Activated CD8-positive, alpha-beta memory T cell treated with anti-CD3 and anti-CD28 coated beads, Interleukin-2, amount 50 U/mL, for 1 hour (primary cell): ENCODE measurements around the gene HP.
A peak's percentile ranks its signal among the peaks of the same experiment; 100 is the strongest.
"Not testable (repeated sequence)": the region's sequence is repeated elsewhere in the genome, so short reads cannot be mapped to it uniquely, and the experiment has no call there.

ENCODE experiments used
- DNase-seq: peaks from one replicate; pipeline ENCODE4 v3.0.0-alpha.2; 2020; ENCODE audit errors: extremely low read depth

HP gene

DNA sequence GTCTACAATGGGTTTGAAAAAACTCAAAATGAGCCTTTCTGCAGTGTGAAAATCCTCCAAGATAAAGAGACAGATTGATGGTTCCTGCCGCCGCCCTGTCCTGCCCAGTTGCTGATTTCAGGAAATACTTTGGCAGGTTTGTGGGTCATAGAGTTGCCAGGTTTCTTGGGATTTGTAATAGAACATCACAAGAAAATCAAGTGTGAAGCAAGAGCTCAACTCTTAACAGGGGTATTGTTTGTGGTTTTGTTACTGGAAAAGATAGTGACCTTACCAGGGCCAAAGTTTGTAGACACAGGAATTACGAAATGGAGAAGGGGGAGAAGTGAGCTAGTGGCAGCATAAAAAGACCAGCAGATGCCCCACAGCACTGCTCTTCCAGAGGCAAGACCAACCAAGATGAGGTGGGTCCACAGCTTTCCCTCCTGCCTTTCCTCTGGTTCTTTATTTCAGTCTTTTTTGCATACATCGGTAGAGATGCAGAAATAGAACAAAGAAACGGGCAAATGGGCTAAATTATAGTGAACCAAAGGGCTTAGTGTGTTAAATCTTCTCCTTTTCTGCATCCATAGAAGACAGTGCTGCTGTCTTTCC lies at the start of gene HP:
Gene HP, plus strand, starts transcription at position 252 of the 594 bp plus-strand sequence. Its CDS starts 148 bp downstream, at position 400.
- DNase-seq: not testable (repeated sequence)

- DNase-seq: not testable (repeated sequence)
These were observed 46.3 kb upstream of the HP start for GRCh38 chr16:72008065-72008423.

DNA sequence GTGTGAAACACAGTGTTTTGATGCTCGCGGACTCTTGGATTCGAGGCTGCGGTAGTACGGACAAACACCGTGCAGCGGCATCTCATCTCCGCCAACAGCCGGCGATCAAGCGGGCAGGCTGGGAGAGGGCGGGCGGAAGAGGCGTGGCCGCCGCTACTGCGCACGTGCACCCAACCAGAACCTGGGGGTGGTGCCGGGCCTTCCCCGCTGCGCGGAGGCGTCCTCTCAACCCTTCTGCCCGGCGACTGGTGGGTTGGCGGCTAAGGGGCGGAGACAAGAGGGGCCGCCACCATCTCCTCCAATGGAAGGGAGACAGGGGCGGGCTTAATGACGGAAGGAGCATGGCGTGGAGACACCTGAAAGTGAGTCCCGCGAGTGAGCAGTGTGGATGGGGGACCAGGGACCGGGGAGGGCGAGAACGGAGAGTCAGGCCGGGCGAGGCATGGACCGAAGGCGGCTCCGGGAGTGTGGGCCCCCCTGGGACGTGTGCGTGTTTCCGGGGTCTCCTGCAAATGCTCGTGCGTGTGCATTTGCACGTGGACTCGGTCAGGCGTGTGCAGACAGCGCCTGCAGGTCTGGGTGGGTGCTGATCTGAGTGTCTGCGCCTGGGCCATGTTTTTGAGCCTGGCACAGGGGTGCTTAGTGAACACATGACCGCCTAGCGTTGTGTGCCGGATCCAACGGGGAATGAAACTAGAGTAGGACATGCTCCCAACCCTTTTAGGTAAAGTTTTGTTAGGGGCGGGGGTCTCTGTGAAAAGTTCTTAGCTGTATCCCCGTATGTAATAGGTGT lies 45.7 kb upstream of the HP start, which contains the start of gene DHODH:
Gene DHODH, plus strand, starts transcription at position 321 of the 793 bp plus-strand sequence. Its CDS starts 21 bp downstream, at position 342.
- peak; percentile 91 for DNase-seq

- DNase-seq: no peak
These were observed 44.5 kb upstream of the HP start for GRCh38 chr16:72009779-72010178.

DNA sequence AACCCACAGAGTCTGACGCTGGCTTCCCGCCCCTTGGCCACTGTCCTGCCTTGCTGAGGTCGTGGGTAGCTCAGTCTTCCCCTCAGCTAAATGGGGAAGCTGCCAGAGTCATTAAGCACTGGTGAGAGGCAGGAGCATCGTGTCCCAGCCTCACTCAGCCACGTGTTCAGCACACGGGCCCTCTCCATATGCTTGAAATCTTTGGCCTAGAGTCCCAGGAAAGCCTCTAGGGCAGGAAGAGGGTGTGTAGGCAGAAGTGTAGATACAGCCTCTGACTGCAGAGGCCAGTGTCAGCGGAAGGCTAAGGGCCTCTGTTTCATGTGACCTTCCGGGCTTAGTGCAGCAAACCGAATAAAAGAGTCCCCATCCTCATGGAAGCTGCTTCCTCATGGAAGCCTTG lies 41.7 kb upstream of the HP start:
- DNase-seq: no peak

DNA sequence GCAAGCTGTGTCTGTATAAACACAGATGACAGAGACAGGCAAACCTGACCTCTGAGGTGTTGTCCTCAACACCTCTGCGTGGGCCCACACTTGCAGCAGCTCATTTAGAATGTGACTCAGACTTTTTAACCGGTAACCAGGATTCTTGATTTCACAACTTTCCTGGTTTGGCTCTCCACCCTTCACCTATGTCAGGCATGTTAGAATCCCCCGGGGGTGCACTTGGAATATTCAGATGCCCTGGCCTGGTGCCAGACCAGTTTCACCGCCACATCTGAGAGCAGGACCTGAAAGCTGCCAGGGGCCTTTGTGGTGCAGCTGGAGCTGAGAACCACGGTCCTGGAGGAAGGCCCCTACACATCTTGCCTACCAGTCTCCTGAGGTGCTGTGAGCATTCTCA lies 40.9 kb upstream of the HP start:
- DNase-seq: no peak

DNA sequence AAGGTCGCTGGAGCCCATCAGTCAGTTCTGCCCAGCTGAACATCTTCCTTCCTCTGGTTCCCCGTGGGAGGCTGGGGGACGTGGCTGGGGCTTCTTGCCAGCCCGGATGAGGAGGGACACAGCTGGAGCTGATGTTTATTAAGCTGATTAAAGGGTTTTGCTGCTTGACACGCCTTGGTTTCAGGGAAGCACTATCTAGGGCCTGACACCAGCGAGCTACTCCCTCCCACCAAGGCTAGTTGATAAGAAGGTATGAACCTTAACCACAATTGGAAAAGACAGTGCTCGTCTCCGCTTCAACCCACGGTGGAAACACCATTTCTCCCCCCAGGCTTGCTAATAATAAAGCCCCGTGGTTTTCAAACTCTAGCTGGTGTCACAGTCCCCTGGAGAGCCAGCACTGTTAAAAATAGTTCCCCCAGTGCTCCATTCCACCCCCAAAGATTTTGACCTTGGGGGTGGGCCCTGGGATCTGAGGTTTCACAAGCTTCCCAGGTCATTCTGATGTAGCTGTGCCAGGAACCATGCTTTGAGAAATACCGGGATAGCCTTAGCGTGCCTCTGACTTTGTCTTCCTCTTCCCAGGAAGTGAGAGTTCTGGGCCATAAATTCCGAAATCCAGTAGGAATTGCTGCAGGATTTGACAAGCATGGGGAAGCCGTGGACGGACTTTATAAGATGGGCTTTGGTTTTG lies 40.3 kb upstream of the HP start:
- no peak for DNase-seq

- DNase-seq: no peak
These were observed 39.6 kb upstream of the HP start for GRCh38 chr16:72014675-72015074.

- no peak for DNase-seq
These were observed 39.2 kb upstream of the HP start for GRCh38 chr16:72015124-72015523.

GRCh38 chr16:72018470-72018869 lies 35.8 kb upstream of the HP start:
- no peak for DNase-seq

GRCh38 chr16:72021043-72021442 lies 33.3 kb upstream of the HP start:
- no peak for DNase-seq

DNA sequence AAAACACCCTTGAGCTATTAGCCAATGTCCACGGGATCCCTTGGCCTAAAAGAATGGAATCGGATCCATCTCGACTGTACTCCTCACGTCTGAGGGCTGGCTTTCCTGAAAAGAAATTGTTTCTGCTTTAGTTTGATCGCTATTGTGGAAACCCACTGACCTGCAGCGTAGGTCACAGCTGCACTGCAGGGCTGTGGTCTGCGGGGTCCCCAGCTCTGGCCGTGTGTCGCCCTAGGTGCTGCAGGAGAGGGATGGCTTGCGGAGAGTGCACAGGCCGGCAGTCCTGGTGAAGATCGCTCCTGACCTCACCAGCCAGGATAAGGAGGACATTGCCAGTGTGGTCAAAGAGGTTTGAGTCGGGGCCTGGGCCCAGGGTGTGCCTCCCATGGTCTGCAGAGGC lies 32.2 kb upstream of the HP start:
- no peak for DNase-seq

- no peak for DNase-seq
These were observed 30.3 kb upstream of the HP start for GRCh38 chr16:72023962-72024361.

DNA sequence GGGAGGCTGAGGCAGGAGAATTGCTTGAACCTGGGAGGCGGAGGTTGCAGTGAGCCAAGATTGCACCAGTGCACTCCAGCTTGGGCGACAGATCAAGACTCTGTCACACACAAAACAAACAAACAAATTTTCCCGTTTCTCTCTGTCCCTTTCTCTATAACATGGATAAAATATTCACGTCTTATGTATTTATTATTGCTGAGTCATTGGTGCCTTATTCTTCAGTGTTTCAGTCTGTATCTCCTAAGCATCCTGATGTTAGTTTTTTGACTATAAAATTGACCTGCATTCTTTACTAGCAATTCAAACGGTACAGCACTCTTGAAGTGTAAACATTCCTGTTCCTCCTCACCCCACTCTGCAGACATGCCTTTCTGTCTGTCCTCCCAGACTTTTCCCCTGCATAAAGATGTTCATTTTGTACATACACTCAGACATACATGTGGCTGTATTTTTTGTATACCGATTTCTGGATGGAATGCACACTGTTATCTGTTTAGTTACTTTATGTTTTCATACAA lies 29.4 kb upstream of the HP start:
- DNase-seq: no peak

DNA sequence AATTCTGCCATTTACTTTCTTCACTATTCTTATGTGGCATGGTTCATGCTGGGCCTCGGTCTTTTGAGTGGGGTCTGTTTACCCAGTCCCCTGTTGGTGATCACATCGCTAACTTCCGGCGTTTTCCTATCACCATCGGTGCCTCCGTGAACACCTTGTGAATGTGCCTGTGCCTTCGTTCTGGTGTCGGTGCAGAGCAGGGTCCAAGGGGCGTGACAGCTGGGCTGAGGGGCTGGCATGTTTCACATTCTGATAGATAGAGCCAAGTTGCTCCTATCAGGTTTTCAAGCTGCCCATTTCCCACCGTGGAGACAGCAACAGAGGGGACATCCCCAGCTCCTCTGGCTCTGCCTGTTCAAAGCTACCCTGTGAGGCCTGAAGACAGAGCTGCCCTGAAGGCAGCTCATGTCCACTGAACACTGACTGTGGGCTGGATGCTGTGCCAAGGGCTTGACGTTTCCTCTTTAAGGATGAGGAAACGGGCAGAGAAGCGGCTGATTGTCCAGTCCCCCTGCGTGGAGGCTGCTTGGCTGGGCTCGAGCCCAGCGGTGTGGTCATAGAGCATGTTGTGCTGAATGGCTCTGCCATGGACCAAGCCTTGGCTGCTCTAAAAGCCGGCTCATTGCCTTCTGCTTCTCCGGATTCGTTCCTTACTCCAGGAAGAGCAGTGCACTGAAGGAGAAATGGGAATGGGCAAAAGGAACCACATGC lies 28.7 kb upstream of the HP start:
- no peak for DNase-seq

GRCh38 chr16:72027669-72028378 lies 26.5 kb upstream of the HP start:
- no peak for DNase-seq

- no peak for DNase-seq
These were observed 24.6 kb upstream of the HP start for GRCh38 chr16:72029567-72030271.

GRCh38 chr16:72033437-72033836 lies 20.9 kb upstream of the HP start:
- DNase-seq: no peak

GRCh38 chr16:72036098-72036497 lies 18.2 kb upstream of the HP start:
- DNase-seq: no peak

GRCh38 chr16:72042157-72042660 lies 12.1 kb upstream of the HP start:
- DNase-seq: no peak
